Neural cell (in vitro differentiated cells): ENCODE results near the gene GID4. TPM values are rescaled to one million over a fixed set of nuclear protein-coding genes. Genes with fewer than 3 reads are reported as not detected.

Experiments used
- H2AFZ ChIP-seq: fragments of 200-600, 300-800 bp; sonication (generic), shearing (Covaris generic); 2 replicates; pipeline ENCODE4 v1.6.0; 2014; ENCODE audit warnings: low read depth, mild to moderate bottlenecking, antibody characterized with exemption, low read length, moderate library complexity
- H3F3A ChIP-seq: fragments of 200-600 bp; shearing (Covaris generic); 2 replicates; pipeline ENCODE4 v1.6.1; 2016; ENCODE audit warnings: mild to moderate bottlenecking, moderate library complexity, mixed read lengths, antibody characterized with exemption, low read length; ENCODE audit not compliant: insufficient read depth, poor library complexity, severe bottlenecking
- H3K27ac ChIP-seq: fragments of 200-600, 300-800 bp; sonication (generic), shearing (Covaris generic); 2 replicates; pipeline ENCODE4 v1.5.1; 2014; ENCODE audit warnings: mild to moderate bottlenecking, low read length, moderate library complexity
- H3K27me3 ChIP-seq: fragments of 300-800, 200-600 bp; sonication (generic), shearing (Covaris generic); 2 replicates; pipeline ENCODE4 v1.6.0; 2014; ENCODE audit warnings: mild to moderate bottlenecking, low read depth, low read length, moderate library complexity; ENCODE audit not compliant: insufficient read depth
- H3K36me3 ChIP-seq: fragments of 300-800, 200-600 bp; sonication (generic), shearing (Covaris generic); 2 replicates; pipeline ENCODE4 v1.5.1; 2014; ENCODE audit warnings: mild to moderate bottlenecking, antibody characterized with exemption, low read length, moderate library complexity; ENCODE audit not compliant: insufficient read depth
- H3K4me2 ChIP-seq: fragments of 300-800, 200-600 bp; sonication (generic), shearing (Covaris generic); 2 replicates; pipeline ENCODE4 v1.6.0; 2014; ENCODE audit warnings: mild to moderate bottlenecking, low read length
- H3K4me3 ChIP-seq: fragments of 300-800, 200-600 bp; sonication (generic), shearing (Covaris generic); 2 replicates; pipeline ENCODE4 v1.5.1; 2014; ENCODE audit warnings: mild to moderate bottlenecking, low read length, moderate library complexity
- H3K79me2 ChIP-seq: fragments of 200-600 bp; shearing (Covaris generic); replicated peaks from 2 replicates; pipeline ENCODE4 v1.6.0; 2014; ENCODE audit warnings: mild to moderate bottlenecking, low read length, moderate library complexity; ENCODE audit not compliant: insufficient read depth
- H3K9ac ChIP-seq: fragments of 300-800, 200-600 bp; sonication (generic), shearing (Covaris generic); 2 replicates; pipeline ENCODE4 v1.6.1; 2016; ENCODE audit warnings: mild to moderate bottlenecking, low read length, mixed read lengths
- H3K9me2 ChIP-seq: fragments of 200-600 bp; shearing (Covaris generic); 2 replicates; pipeline ENCODE4 v1.6.1; 2016; ENCODE audit warnings: mild to moderate bottlenecking, low read length, mixed read lengths; ENCODE audit not compliant: insufficient read depth
- H3K9me3 ChIP-seq: fragments of 200-600, 300-800 bp; sonication (generic), shearing (Covaris generic); 2 replicates; pipeline ENCODE4 v1.6.1; 2016; ENCODE audit warnings: mild to moderate bottlenecking, mixed run types, low read length, moderate library complexity, mixed read lengths
- H4K20me1 ChIP-seq: fragments of 200-600 bp; shearing (Covaris generic); 2 replicates; pipeline ENCODE4 v1.6.1; 2016; ENCODE audit warnings: mild to moderate bottlenecking, mixed run types; ENCODE audit not compliant: insufficient read depth
- CTCF ChIP-seq: fragments of 450-650 bp; IDR thresholded peaks from 2 replicates; pipeline ENCODE4 v1.5.1; 2014; ENCODE audit warnings: antibody characterized with exemption, mild to moderate bottlenecking, moderate library complexity; ENCODE audit not compliant: poor library complexity, severe bottlenecking
- EP300 ChIP-seq: fragments of 450-650 bp; conservative IDR thresholded peaks from 2 replicates; pipeline ENCODE4 v1.6.1; 2014; ENCODE audit warnings: antibody characterized with exemption, mild to moderate bottlenecking, moderate library complexity; ENCODE audit not compliant: poor library complexity, severe bottlenecking
- EZH2 ChIP-seq: fragments of 200-600, 300-800 bp; shearing (Covaris generic), sonication (generic); IDR thresholded peaks from 2 replicates; pipeline ENCODE4 v1.6.1; 2014; ENCODE audit warnings: antibody characterized with exemption, low read length, borderline replicate concordance, mild to moderate bottlenecking; ENCODE audit not compliant: insufficient read depth, poor library complexity, severe bottlenecking
- MXI1 ChIP-seq: fragments of 450-650 bp; conservative IDR thresholded peaks from 2 replicates; pipeline ENCODE4 v1.6.1; 2014; ENCODE audit warnings: antibody characterized with exemption, mild to moderate bottlenecking; ENCODE audit not compliant: poor library complexity, severe bottlenecking
- POLR2AphosphoS5 ChIP-seq: IDR thresholded peaks from 2 replicates; pipeline ENCODE4 v1.6.1; 2012
- RAD21 ChIP-seq: fragments of 450-650 bp; conservative IDR thresholded peaks from 2 replicates; pipeline ENCODE4 v1.6.1; 2014; ENCODE audit warnings: antibody characterized with exemption, mild to moderate bottlenecking, moderate library complexity
- REST ChIP-seq: IDR thresholded peaks from 2 replicates; pipeline ENCODE4 v1.6.1; 2012; ENCODE audit warnings: borderline replicate concordance
- SMC3 ChIP-seq: fragments of 450-650 bp; conservative IDR thresholded peaks from 2 replicates; pipeline ENCODE4 v1.6.1; 2014; ENCODE audit warnings: antibody characterized with exemption, mild to moderate bottlenecking, moderate library complexity; ENCODE audit not compliant: poor library complexity
- TAF1 ChIP-seq: IDR thresholded peaks from 2 replicates; pipeline ENCODE4 v1.6.1; 2012; ENCODE audit warnings: low read depth
- polyA plus RNA-seq: library from polyadenylated mRNA; depleted of rRNA; stranded (reverse); fragments of >200 nt; gene quantifications from 2 replicates; pipeline ENCODE4 v1.2.3, GENCODE V29; 2014

GID4 gene
- polyA plus RNA-seq, 1 donor from 2014 or later, result 4.9 TPM

DNA sequence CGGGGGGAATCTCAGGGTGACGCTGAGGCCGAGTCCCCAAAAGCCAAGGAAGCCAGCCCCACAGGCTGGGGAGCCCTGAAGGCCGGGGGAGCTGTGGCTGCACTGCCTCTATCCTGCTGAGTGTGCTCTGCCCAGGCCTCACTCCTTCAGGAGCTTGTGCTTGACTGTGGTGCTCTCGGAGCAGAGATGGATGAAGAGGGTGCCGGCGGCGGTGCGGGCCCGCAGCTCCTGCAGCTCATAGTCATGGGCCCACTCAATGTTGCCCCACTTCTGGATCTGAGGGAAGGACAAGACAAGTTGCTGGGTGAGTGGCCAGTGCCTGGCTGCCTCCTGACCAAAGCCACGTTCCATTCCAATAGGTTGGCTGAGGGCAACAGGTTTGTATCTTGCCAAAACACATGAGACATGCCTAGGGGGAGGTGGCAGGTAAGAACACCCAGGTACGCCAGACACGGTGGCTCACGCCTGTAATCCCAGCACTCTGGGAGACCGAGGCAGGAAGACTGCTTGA lies 20.7 kb upstream of the GID4 start:
- Histone ChIP-seq H3K36me3 (no peaks in the 10 kb centered on the region), H2AFZ (no peak overlapping the region), H3K9me3 (no peaks in the 10 kb centered on the region), H3K27ac (no peak overlapping the region), H3K4me3 (no peak overlapping the region), H3K4me2 (no peak overlapping the region), H4K20me1 (no peaks in the 10 kb centered on the region), H3F3A (no peaks in the 10 kb centered on the region), H3K79me2 (no peaks in the 10 kb centered on the region), H3K27me3 (no peaks in the 10 kb centered on the region), H3K9me2 (no peaks in the 10 kb centered on the region), H3K9ac (no peak overlapping the region)
- TF ChIP-seq SMC3, result no peak
- TF ChIP-seq RAD21, result no peak
- TF ChIP-seq CTCF, result no peak
- no peak for TF ChIP-seq EP300
- TF ChIP-seq MXI1, result no peak
- TF ChIP-seq REST, result no peak
- no peak for TF ChIP-seq POLR2AphosphoS5
- TF ChIP-seq EZH2, result no peak
- TF ChIP-seq TAF1, result no peak

- no peak overlapping the region for H3K27ac ChIP-seq
- no peak for TF ChIP-seq TAF1
- no peak for TF ChIP-seq POLR2AphosphoS5
- TF ChIP-seq EP300, result no peak
- no peak for TF ChIP-seq CTCF
- TF ChIP-seq SMC3, result no peak
- no peak for TF ChIP-seq EZH2
- no peak for TF ChIP-seq MXI1
- TF ChIP-seq RAD21, result no peak
- TF ChIP-seq REST, result no peak
- no peaks in the 10 kb centered on the region for H3K9me2 ChIP-seq
Observed at GRCh38 chr17:18019838-18020154, 19.4 kb upstream of the GID4 start.

More at GRCh38 chr17:18019838-18020154, 19.4 kb upstream of the GID4 start:
- H2AFZ ChIP-seq, result no peak overlapping the region
- no peaks in the 10 kb centered on the region for H3K36me3 ChIP-seq
- H3K9ac ChIP-seq, result no peak overlapping the region
- H3K4me2 ChIP-seq, result no peak overlapping the region
- H3K79me2 ChIP-seq, result no peaks in the 10 kb centered on the region
- H4K20me1 ChIP-seq, result no peaks in the 10 kb centered on the region
- H3F3A ChIP-seq, result no peaks in the 10 kb centered on the region
- no peaks in the 10 kb centered on the region for H3K27me3 ChIP-seq
- no peak overlapping the region for H3K4me3 ChIP-seq
- no peaks in the 10 kb centered on the region for H3K9me3 ChIP-seq
